Measurements from ENCODE around the gene ABCC12. TPM values are rescaled to one million over a fixed set of nuclear protein-coding genes. Genes with fewer than 3 reads are reported as not detected.

ABCC12 gene
- total RNA-seq, 1 donor from 2014 or later, result not detected

DNA sequence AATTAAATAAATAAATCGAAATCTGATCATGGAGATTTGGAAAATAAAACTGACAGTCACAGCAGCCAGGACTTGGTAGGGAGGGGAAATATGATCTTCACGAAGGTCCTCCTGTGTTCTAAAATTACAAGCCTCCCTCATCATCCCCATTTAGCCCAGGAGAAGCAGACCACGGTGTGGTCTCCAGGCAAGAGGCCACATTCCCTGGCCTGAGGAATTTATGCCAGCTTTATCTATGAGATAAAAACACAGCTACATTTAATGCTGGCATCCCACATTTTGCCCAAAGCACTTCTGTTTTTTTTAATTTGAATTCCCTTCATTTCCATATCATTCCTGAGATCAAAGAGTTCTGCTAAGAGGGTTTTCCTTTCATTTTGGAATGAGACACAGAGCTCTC lies 43.2 kb downstream of the ABCC12 start:
- Histone ChIP-seq H3K9me3 (replicated peaks) (no peaks in the 10 kb centered on the region), H3K4me1 (peaks cover 19% of the 10 kb centered on the region), H3K36me3 (no peaks in the 10 kb centered on the region), H3K27ac (replicated peaks) (no peak overlapping the region), H3K4me3 (no peak overlapping the region), H3K27me3 (ENCODE audit: low read depth) (no peaks in the 10 kb centered on the region)
- no peak for DNase-seq
- intact Hi-C loops (cut with micrococcal nuclease), result no loop called here
- TF ChIP-seq, protein P1, sequence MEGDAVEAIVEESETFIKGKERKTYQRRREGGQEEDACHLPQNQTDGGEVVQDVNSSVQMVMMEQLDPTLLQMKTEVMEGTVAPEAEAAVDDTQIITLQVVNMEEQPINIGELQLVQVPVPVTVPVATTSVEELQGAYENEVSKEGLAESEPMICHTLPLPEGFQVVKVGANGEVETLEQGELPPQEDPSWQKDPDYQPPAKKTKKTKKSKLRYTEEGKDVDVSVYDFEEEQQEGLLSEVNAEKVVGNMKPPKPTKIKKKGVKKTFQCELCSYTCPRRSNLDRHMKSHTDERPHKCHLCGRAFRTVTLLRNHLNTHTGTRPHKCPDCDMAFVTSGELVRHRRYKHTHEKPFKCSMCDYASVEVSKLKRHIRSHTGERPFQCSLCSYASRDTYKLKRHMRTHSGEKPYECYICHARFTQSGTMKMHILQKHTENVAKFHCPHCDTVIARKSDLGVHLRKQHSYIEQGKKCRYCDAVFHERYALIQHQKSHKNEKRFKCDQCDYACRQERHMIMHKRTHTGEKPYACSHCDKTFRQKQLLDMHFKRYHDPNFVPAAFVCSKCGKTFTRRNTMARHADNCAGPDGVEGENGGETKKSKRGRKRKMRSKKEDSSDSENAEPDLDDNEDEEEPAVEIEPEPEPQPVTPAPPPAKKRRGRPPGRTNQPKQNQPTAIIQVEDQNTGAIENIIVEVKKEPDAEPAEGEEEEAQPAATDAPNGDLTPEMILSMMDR (IDR thresholded peaks at IDR 0.05; ENCODE audit: borderline replicate concordance), result no peak

DNA sequence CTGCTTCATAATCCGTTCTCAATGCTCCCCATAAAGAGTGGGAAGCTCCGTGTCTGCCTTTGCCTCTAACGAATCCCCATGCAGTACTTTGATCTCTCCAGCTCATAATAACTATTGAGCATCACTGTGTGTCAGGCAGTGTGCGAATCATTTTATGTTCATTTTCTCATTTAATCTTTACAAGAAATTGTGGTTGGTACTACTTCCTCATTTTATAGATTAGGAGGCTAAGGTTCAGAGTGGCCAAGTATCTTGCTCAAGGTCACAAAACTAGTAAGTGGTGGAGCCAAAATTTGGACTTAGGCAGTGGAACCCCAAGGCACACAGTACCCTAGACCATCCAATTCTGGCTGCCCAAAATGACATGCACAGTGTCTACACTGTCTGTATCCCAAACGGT lies 44.8 kb downstream of the ABCC12 start:
- no peaks in the 10 kb centered on the region for H3K36me3 ChIP-seq
- no peaks in the 10 kb centered on the region for H3K9me3 ChIP-seq (replicated peaks)
- no peaks in the 10 kb centered on the region for H3K27me3 ChIP-seq (ENCODE audit: low read depth)
- intact Hi-C loops (cut with micrococcal nuclease), result no loop called here
- peaks cover 17% of the 10 kb centered on the region for H3K4me1 ChIP-seq
- H3K4me3 ChIP-seq, result no peak overlapping the region
- H3K27ac ChIP-seq (replicated peaks), result no peak overlapping the region
- TF ChIP-seq, protein P1 (IDR thresholded peaks at IDR 0.05; ENCODE audit: borderline replicate concordance), result no peak
- DNase-seq, result no peak

DNA sequence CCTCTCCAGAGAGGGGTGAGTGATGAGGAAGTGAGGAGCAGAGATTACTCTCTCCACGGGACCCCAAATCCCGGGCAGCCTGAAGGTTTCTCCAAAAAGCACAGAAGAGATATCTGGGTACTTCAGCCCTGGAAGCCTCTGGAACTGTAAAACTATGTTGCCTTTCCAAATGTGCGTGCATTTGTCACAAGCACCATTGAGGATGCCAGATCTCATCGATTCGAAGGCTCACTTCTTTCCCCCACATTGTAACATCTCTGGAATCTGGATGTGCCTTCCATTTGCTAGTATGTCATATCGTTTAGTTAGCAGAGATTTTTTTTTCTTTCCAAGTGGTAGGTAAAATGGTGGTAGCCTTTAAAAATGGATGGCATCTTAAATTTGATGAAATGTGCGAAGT lies 45.8 kb downstream of the ABCC12 start:
- TF ChIP-seq, protein P1 (IDR thresholded peaks at IDR 0.05; ENCODE audit: borderline replicate concordance), result no peak
- Histone ChIP-seq H3K4me1 (peaks cover 17% of the 10 kb centered on the region), H3K27ac (replicated peaks) (no peak overlapping the region), H3K27me3 (ENCODE audit: low read depth) (no peaks in the 10 kb centered on the region), H3K36me3 (no peaks in the 10 kb centered on the region), H3K4me3 (no peak overlapping the region), H3K9me3 (replicated peaks) (no peaks in the 10 kb centered on the region)
- no peak for DNase-seq
- intact Hi-C loops (cut with micrococcal nuclease), result no loop called here

DNA sequence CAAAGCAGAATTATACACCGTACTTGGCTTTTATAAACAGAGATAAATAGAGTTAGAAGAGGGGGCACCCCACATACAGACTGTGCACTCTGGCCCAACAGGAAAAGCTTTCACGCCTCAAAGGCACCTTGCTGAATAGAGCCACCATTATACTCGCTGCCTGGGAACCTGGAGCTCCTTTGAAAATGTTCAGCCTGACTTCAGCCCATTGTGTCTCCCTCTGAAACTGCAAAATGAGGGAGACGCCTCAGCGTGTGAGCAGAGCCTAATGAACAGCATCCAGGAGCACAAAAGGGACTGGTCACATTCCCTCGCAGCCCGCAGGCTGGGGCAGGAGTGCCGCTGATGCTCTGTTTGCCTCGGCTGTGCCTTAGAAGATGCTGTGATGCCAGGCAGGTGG lies 46.3 kb downstream of the ABCC12 start:
- Histone ChIP-seq H3K36me3 (no peaks in the 10 kb centered on the region), H3K27me3 (ENCODE audit: low read depth) (no peaks in the 10 kb centered on the region), H3K4me1 (peaks cover 17% of the 10 kb centered on the region), H3K9me3 (replicated peaks) (no peaks in the 10 kb centered on the region), H3K27ac (replicated peaks) (no peak overlapping the region), H3K4me3 (no peak overlapping the region)
- TF ChIP-seq, protein P1 (IDR thresholded peaks at IDR 0.05; ENCODE audit: borderline replicate concordance), result no peak
- DNase-seq, result no peak
- intact Hi-C loops (cut with micrococcal nuclease), result no loop called here

DNA sequence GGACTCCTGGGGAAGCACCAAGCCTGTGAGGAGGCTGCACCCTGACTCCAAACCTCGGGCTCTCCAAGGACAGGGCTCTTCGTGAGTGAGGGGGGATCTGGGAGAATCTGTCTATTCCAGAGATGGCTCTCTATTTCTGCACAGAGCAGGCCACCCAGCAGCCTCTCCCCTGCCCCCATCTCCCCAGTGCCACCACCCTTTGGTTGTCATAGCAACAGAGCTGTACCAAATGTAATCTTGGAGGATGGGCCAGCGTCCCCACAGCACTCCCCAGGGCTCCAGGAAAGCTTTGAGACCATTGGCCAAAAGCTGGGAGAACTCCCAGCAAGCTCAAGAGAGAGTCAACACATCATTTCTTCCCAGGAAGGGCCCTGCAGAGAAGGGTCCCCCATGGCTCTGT lies 49.3 kb downstream of the ABCC12 start:
- H3K27ac ChIP-seq (replicated peaks), result no peak overlapping the region
- intact Hi-C loops (cut with micrococcal nuclease), result no loop called here
- H3K9me3 ChIP-seq (replicated peaks), result no peaks in the 10 kb centered on the region
- DNase-seq, result no peak
- H3K4me3 ChIP-seq, result no peak overlapping the region
- no peaks in the 10 kb centered on the region for H3K36me3 ChIP-seq
- TF ChIP-seq, protein P1 (IDR thresholded peaks at IDR 0.05; ENCODE audit: borderline replicate concordance), result no peak
- H3K4me1 ChIP-seq, result peaks cover 4% of the 10 kb centered on the region
- no peaks in the 10 kb centered on the region for H3K27me3 ChIP-seq (ENCODE audit: low read depth)

Other genes starting within 250 kb of the ABCC12 start
- 67.8 TPM for gene LONP2, start 88.3 kb upstream of the ABCC12 start, total RNA-seq
- gene ABCC11, start 91.5 kb upstream of the ABCC12 start, total RNA-seq, result 0.05 TPM
- gene SIAH1, start 229.4 kb upstream of the ABCC12 start, total RNA-seq, result 11.5 TPM

All from left ventricle myocardium inferior (tissue), 1 donor.